SH-SY5Y (cell line): ENCODE data around the gene MTHFD1L.

Experiments
- GATA2 ChIP-seq: IDR thresholded peaks from 2 replicates; pipeline ENCODE4 v1.6.1; 2011; ENCODE audit warnings: mild to moderate bottlenecking, low read depth, low read length
- GATA3 ChIP-seq: IDR thresholded peaks from 2 replicates; pipeline ENCODE4 v1.6.1; 2011; ENCODE audit warnings: low read depth, mild to moderate bottlenecking, low read length, moderate library complexity

DNA sequence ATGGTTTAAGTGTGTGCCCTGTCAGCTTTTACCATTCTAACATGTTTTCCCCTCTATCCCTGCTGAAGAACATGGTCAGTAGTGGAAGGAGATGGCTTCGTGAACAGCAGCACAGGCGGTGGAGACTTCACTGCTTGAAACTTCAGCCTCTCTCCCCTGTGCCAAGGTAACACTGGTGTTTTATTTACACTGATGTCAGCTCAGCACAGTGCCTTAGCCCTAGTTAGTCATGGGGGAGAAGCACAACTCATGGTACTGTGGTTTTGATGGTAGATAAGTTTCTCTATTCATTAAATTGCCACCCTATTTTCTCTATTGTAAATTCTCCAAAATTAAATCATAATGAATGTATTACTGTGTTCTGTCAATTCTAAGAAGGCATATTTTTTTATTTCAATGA lies 56.6 kb downstream of the MTHFD1L start:
- TF ChIP-seq GATA3 (no peak), GATA2 (no peak)
